Activated gamma-delta T cell (primary cell): ENCODE data around the gene DSC2.
"Not testable (repeated sequence)": the region's sequence is repeated elsewhere in the genome, so short reads cannot be mapped to it uniquely, and the experiment has no call there.

Experiments
- DNase-seq: peaks from one replicate; lab custom pipeline; 2025; lab: John Stamatoyannopoulos, UW
- total RNA-seq, 2 donors: gene quantifications; one replicate each; lab custom pipeline; 2026; lab: John Stamatoyannopoulos, UW

Gene DSC2
- total RNA-seq = 0.72 to 1.7 reads per million in 2 donors

DNA sequence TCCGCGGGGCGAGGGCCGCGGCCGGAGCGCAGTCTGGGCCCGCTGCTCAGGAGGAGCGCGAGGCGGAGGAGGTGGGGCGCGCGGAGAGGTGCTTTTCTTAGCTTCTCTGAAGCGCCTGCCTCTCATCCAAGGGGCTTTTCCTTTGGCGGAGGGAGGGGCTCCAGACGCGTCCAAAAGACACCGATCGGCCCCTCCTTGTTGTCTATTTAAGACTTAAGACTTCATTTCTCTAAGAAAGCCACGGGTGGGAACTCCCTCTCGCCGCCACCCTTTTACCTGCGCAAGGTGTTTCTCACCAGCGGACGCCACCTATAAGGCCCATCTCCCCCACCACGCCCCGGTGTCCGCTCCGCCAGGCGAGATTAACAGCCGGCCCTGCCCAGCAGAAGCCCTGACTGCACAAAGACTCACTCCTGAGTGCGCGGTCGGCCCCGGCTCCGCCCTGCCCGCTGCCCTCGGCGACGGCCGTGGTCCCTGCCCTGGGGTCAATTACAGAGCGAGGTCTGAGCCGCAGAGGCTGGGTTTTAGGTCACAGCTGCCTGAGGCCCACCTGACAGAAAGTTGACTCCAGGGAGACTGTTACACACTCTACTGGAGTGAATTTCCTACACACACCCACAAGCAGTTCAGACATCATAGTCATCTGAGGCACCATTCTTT is at the start of gene DSC2:
Gene DSC2 (minus strand): TSS at position 397 of the 660 bp plus-strand sequence. CDS start 450 bp downstream, outside the sequence.
- DNase-seq = no peak

- DNase-seq = no peak
Measured at GRCh38 chr18:31149351-31149750, 47.1 kb upstream of the DSC2 start.

DNA sequence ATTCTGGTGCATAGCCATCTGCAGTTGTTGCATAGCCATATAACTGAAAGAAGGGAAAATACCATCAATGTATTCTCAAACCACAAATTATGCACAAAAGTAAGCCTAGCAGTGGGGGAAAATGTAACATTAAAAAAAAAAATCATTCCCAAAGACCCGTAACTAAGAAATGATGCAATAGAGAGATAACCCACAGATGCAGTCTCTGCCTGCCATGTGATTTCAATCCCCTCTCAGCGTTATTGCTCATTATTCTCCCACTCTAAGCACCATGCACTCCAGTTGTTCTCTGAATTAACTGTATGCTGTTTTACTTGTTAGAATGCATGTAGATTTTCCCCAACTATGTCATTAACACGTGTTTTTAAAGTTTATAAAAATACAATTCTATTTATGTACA is 46.4 kb upstream of the DSC2 start:
- DNase-seq = no peak

DNA sequence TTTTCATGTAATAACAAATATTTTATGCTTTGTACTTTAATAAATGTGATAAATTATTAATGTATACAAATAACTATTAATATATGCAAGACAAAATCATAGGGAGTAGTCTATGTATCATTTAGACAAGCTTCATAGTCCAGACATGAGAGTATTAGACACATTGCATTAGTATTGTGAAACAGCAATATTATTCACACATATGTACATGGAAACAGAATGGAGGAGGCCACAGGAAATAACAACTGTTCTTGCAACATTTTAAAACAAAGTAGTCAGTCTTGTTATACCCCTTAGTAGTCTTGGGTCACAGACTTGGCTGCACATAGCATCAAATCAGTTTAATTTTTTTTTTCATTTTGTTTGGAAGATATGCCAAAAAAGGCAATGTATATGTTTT is 44.6 kb upstream of the DSC2 start:
- DNase-seq = no peak

- no peak for DNase-seq
Measured at GRCh38 chr18:31143025-31143424, 40.8 kb upstream of the DSC2 start.

- DNase-seq = no peak
Measured at GRCh38 chr18:31138709-31139108, 36.5 kb upstream of the DSC2 start.

GRCh38 chr18:31134988-31135529 is 32.8 kb upstream of the DSC2 start:
- no peak for DNase-seq

- DNase-seq = no peak
Measured at GRCh38 chr18:31129398-31130115, 27.3 kb upstream of the DSC2 start.

- DNase-seq = no peak
Measured at GRCh38 chr18:31125878-31126277, 23.7 kb upstream of the DSC2 start.

DNA sequence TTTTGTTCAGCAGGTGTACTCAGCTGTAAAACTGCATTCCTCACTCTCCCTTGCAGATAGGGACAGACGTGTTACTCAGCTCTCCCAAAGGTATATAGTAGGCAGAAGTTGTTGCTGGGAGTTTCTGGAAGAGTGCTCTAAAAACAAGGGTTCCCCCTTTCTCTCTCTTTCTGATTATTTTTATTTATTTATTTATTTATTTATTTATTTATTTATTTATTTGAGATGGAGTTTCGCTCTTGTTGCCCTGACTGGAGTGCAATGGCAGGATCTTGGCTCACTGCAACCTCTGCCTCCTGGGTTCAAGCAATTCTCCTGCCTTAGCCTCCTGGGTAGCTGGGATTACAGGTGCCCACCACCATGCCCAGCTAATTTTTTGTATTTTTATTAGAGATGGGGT is 20.9 kb upstream of the DSC2 start:
- DNase-seq = not testable (repeated sequence)

- no peak for DNase-seq
Measured at GRCh38 chr18:31120594-31120993, 18.4 kb upstream of the DSC2 start.

DNA sequence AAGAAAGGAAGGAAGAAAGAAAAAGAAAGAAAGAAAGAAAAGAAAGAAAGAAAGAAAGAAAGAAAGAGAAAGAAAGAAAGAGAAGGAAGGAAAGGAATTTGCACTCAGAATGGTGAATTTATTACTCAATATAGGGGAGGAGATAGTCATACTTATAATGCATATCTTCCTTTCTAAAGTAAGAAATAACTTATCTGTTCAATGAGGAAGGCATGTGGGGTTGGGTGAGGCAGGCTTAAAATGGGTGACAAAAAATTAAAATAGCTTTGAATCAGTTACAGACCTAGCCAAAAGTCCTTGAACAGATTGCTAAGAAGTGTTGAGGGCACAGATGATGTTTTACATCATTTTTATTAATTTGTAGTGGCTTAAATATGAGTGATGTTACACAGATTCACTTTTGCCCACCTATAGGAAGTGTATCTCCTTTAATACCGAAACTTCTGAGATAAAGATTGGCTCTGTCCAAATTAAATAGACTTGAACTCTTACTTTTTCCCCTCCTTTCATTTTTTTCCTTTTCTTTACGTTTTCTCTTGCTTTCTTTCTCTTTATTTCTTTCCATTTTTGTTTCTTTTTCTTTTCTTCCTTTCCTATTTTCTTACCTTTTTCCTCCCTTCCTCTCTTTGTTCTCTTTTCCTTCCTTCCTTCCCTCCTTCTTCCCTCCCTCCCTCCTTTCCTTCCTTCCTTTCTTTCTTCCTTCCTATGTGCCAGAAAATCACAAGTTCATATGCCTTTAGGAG is 14.8 kb upstream of the DSC2 start:
- DNase-seq = no peak

DNA sequence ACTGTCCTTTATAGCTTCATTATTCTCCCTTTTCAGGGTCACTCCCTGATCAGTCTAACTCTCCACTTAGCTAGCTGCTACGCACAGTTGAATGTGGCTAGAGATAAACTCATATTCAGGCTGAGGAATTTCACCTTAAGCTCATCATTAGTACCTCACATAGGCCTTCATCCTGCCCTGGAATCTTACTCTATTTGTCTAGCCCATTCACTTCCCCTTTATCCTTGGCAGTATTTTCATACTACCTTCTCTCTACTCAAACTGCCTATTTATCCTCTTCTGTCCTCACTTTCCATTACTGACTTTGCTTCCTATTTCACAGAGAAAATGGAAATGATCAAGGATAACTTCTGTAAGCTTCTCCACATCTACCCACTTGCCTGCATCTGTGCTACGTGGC is 10.6 kb upstream of the DSC2 start:
- no peak for DNase-seq

DNA sequence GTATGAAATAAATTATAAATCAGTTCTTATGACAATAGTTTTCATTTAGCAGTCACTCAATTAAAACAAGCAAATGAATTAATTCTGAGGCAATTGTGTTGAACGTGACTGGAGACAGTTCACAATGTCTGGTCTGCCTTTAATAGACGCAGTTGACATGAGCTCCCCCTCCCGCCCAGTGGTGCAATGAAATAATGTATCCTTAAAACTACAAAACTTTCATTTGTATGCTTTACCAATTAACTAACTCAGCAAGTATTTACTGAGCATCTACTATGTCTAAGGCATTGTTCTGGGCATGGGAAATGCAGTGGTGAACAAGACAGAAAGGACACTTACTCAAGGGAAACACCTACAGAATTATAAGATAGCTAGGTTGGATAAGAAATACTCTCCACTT is 3.5 kb upstream of the DSC2 start:
- no peak for DNase-seq

DNA sequence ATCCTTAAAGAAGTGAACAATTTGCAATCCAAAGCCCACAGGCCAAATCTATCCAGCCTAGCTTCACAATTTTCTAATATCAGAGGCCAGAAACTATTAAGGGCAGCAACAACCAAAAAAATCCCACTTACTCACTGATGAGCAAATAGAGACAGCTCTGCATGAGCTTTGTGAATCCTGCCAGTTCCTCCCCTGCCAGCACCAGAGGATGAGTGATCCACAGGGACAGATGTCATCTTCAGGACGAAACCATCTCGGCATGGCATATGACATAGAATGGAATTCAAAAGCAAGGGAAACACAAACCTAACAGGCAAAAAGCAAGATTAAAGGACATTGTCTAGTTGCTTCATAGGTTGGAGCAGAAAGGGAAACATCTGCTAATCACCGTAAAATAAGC is 2.2 kb upstream of the DSC2 start:
- DNase-seq = no peak

DNA sequence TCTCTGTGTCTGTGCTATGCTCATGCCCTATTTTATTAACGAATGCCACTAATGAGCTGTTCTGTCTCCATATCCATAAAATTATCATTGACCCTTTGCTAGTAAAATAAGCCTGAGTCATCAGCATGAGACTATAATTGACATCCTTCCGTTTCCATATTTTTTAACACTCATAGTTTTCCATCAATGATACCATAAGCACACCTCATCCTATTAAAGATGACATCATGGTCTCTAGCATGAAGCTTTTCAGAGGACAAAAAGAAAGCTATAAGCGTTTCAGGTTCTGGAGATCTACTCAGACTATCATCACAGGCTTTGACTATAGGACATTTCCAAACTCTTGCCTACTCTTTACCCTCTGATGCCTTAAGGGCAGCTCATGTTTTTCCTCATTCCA is 1.2 kb upstream of the DSC2 start:
- DNase-seq = no peak

DNA sequence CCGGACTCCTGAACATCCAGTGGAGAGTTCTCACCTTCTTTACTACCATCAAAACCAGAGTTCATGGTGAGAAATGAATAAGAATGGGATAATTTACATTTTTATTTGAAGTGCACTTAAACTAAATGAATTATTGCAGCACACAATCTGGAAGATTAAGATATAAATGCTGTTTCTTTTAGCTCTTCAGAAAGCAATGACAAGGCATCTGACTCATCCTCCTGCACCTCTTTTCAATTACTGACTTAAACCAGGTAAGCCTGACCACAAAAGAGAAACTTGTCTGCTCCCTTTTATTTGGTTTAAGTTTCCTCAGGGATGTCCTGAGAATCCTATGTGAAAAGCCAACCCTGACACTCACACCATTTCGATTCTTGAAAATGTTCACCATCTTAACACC is 720 bp upstream of the DSC2 start:
- DNase-seq = no peak

DNA sequence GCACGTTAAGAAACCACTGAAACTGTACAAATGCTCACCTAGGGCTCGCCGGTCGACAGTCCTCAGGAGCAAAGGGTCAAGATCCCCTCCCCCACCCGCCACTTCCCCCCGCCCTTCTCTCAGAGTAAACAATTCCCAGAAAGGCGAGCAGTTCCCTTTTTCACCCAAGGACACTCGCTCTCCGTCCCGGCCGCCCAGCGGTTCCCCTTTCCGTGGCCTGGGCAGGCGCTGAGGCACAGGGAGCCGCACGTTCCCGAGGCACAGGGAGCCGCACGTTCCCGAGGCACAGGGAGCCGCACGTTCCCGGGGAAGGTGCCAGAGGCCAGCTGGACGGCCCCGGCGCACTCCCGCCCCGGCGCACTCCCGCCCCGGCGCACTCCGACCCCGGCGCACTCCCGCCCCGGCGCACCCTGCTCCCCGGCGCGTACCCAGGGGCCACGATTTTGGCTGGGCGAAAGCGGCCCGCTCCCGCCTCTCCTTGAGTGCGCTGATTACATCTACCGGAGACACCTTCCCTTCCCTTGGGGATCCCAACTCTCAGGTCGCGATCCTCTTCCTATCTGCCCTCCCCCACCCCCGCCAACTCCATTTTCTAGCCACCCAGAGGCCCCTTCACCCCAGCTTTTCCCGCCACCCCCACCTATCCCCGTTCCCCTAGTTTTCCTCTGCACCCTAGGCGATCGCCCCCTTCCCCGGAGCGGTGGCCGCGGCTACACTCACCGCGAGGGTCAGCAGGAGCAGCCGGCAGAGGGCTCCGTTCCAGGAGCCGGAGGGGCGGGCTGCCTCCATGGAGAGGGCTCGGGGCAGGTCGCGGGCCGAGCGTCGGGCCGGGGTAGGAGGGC is 817 bp downstream of the DSC2 start:
- DNase-seq = no peak

DNA sequence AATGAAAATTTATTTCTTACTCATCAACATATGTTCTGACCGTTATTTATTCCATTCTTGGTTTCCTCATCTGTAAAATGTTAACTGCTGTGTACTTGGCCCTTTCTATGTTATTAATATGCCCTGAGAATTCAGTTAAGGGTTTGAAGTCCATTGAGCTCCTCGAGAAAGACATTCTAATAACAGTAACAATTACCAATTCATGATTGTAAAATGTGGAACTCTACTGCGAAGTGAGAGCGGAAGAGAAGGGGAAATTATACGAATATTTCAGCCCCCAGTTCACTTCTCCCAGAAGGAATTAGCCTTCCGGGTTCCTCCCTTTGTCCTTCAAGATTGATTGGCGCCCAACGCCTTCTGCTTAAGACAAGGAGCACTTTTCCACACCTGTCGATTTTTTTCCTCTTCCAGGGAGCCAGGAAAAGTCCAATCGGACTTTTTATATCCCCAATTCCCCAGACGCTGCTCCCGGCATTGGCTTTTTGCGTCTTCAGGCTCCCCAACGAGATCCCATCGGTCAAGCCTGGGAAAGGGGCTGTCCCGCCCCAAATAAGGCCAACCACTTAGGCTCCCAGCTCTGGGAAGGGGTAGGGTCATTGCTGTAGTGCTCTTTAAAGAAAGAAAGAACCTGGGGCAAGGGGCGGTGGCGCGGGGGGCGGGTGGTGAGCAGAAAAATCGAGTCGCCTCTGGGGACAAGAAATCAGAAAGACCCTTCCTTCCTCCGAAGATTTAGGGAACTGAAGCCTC is 1.6 kb downstream of the DSC2 start:
- no peak for DNase-seq

GRCh38 chr18:31099450-31100230 is 2.6 kb downstream of the DSC2 start:
- DNase-seq = no peak
